Sigmoid colon (tissue), 7 donors: ENCODE results near the gene NR1H4. TPM values are rescaled to one million over a fixed set of nuclear protein-coding genes. Genes with fewer than 3 reads are reported as not detected.
"Not testable (repeated sequence)": the region's sequence is repeated elsewhere in the genome, so short reads cannot be mapped to it uniquely, and the experiment has no call there.

Source experiments
- DNase-seq: peaks from one replicate; pipeline ENCODE4 v3.0.0-alpha.2; 2019
- H3K27ac ChIP-seq, 4 donors: fragments of 200-600 bp; sonication (generic); one replicate each; pipeline ENCODE4 v1.5.1; 2016 to 2019; ENCODE audit warnings: mild to moderate bottlenecking in 1 of 4
- H3K27me3 ChIP-seq, 3 donors: fragments of 200-600 bp; sonication (generic); one replicate each; pipeline ENCODE4 v1.5.1; 2019; ENCODE audit warnings: mild to moderate bottlenecking in 1 of 3
- H3K36me3 ChIP-seq, 4 donors: fragments of 200-600 bp; sonication (generic); one replicate each; pipeline ENCODE4 v1.5.1; 2016 to 2019
- H3K4me1 ChIP-seq, 4 donors: fragments of 200-600 bp; sonication (generic); one replicate each; pipeline ENCODE4 v1.5.1; 2017 to 2019
- H3K4me3 ChIP-seq, 4 donors: fragments of 200-600 bp; sonication (generic); one replicate each; pipeline ENCODE4 v1.5.1; 2017 to 2019; ENCODE audit warnings: mild to moderate bottlenecking in 2 of 4, moderate library complexity in 1 of 4
- H3K9me3 ChIP-seq, 4 donors: fragments of 200-600 bp in 3 of 4; sonication (generic) in 3 of 4; one replicate each; pipeline versions ENCODE4 v1.5.1 to v1.6.1; 2013 to 2019
- CTCF ChIP-seq, 4 experiments: fragments of 450-650 bp in 3 of 4; fragments of 200-600 bp in 1 of 4; IDR thresholded peaks; one replicate each; pipeline ENCODE4 v1.5.1; 2016 to 2019; ENCODE audit warnings: antibody characterized with exemption in 4 of 4, mild to moderate bottlenecking in 3 of 4, moderate library complexity in 2 of 4
- EP300 ChIP-seq, 4 donors: sonication (generic); formaldehyde crosslinking; IDR thresholded peaks; one replicate each; pipeline ENCODE4 v1.6.1; 2017; ENCODE audit warnings: antibody characterized with exemption in 4 of 4
- POLR2A ChIP-seq, 2 donors: fragments of 450-650 bp; IDR thresholded peaks; one replicate each; pipeline ENCODE4 v1.6.1; 2016; ENCODE audit warnings: antibody characterized with exemption in 2 of 2, mild to moderate bottlenecking in 2 of 2, moderate library complexity in 2 of 2
- POLR2AphosphoS5 ChIP-seq, 4 donors: sonication (generic); formaldehyde crosslinking; IDR thresholded peaks; one replicate each; pipeline ENCODE4 v1.6.1; 2017; ENCODE audit warnings: antibody characterized with exemption in 4 of 4
- WGBS, 2 donors: extraction: QIAGEN DNeasy Blood & Tissue Kit; methylation state at CpG; one replicate each; pipeline ENCODE4 v1.1.7; 2013; 5-methylcytosine and 5-hydroxymethylcytosine counted together
- intact Hi-C: fragments of 100-400 bp; cut with DNase I; formaldehyde crosslinking; loops from one replicate; pipeline ENCODE4 v1.15.1; 2023
- polyA plus RNA-seq, 3 donors: library from polyadenylated mRNA; stranded (reverse); fragments of 200-250 nt; gene quantifications; one replicate each; pipeline ENCODE4 v1.2.3, GENCODE V29; 2013
- total RNA-seq, 4 donors: library from RNA; depleted of rRNA; stranded (reverse); fragments of >200 nt; gene quantifications; one replicate each; pipeline ENCODE4 v1.1.0, GENCODE V29; 2016
- donor health status: healthy with polysubstance abuse.
- donor health status: Bipolar disorder and iron deficiency.
- donor health status: healthy.

The NR1H4 gene
- total and polyA plus RNA-seq, 7 donors = 4.5 to 43.9 (median 9.6) TPM; not detected in 4

DNA sequence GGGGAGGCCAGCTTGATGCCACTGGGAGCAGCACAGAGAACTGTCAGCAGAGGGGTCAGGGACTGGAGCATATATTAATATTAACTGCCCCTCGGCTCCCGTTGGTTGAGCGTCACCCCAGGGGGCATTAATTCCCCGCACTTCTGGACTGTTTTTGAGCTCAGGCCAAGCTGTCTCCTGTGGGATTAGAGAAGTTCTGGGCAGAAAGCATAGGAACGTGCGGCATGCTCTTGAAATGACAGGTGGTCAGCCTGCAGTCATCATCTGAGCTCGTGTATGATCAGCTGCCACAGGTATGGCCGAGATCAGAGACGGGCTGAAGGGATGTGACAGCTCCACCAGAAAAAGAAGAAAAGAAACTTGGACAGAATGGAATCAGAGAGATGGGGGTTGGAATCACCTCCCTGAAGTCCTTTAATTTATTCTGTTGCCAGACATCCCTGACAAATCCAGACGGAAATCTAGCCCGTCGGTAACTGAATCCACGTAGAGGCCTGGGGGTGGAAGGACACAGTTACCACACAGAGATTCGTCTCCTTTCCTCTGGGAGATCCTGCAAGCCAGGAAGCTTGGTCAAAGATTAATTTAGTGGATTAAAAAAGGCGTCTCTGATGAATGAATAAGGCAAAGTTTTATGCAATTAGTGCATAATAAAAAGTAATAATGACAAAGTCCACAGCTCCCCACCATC lies 23.6 kb downstream of the NR1H4 start:
- H3K36me3 ChIP-seq = no peaks in the 10 kb centered on the region
- no peaks in the 10 kb centered on the region for H3K9me3 ChIP-seq
- no peaks in the 10 kb centered on the region for H3K4me1 ChIP-seq
- 80 to 88% methylated on average over 15 of the region's 15 CpGs for WGBS, 2 donors
- intact Hi-C loops = no loop called here
- H3K4me3 ChIP-seq = no peak overlapping the region
- no peak for DNase-seq
- no peaks in the 10 kb centered on the region for H3K27me3 ChIP-seq
- H3K27ac ChIP-seq = no peak overlapping the region
- no peak for TF ChIP-seq POLR2A (IDR thresholded peaks at IDR 0.05)
- no peak for TF ChIP-seq CTCF (IDR thresholded peaks at IDR 0.05)
- TF ChIP-seq POLR2AphosphoS5 (IDR thresholded peaks at IDR 0.05) = no peak
- TF ChIP-seq EP300 (IDR thresholded peaks at IDR 0.05) = no peak

DNA sequence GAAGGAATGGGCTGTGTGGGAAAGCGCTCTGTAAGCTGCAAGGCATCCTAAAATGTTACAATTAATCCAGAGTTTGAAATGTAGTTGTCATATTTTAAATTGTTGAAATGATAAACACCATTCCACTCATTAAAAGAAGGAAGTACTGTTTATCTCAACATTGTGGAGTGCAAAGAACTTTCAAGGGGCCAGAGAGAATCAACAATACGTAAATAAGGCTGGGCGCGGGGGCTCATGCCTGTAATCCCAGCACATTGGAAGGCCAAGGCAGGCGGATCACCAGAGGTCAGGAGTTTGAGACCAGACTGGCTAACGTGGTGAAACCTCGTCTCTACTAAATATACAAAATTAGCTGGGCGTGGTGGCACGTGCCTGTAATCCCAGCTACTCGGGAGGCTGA lies 24.5 kb downstream of the NR1H4 start:
- no peaks in the 10 kb centered on the region for H3K36me3 ChIP-seq
- H3K27ac ChIP-seq = no peak overlapping the region
- no peaks in the 10 kb centered on the region for H3K4me1 ChIP-seq
- intact Hi-C loops = no loop called here
- no peaks in the 10 kb centered on the region for H3K27me3 ChIP-seq
- no peak overlapping the region for H3K4me3 ChIP-seq
- TF ChIP-seq POLR2A (IDR thresholded peaks at IDR 0.05) (no peak), EP300 (IDR thresholded peaks at IDR 0.05) (no peak), CTCF (IDR thresholded peaks at IDR 0.05) (no peak), POLR2AphosphoS5 (IDR thresholded peaks at IDR 0.05) (no peak)
- no peak for DNase-seq
- H3K9me3 ChIP-seq = no peaks in the 10 kb centered on the region
- WGBS, 2 donors = 84 to 86% methylated on average over 10 of the region's 10 CpGs

- H3K36me3 ChIP-seq = no peaks in the 10 kb centered on the region
- DNase-seq = no peak
- no peaks in the 10 kb centered on the region for H3K9me3 ChIP-seq
- H3K4me3 ChIP-seq = no peak overlapping the region
- 87 to 96% methylated on average over 1 of the region's 1 CpG for WGBS, 2 donors
- no peak overlapping the region for H3K27ac ChIP-seq
- TF ChIP-seq POLR2A (IDR thresholded peaks at IDR 0.05) (no peak), POLR2AphosphoS5 (IDR thresholded peaks at IDR 0.05) (no peak), EP300 (IDR thresholded peaks at IDR 0.05) (no peak), CTCF (IDR thresholded peaks at IDR 0.05) (no peak)
- no peaks in the 10 kb centered on the region for H3K27me3 ChIP-seq
- intact Hi-C loops = no loop called here
- H3K4me1 ChIP-seq = no peaks in the 10 kb centered on the region
These were observed 25.8 kb downstream of the NR1H4 start for GRCh38 chr12:100499416-100499815.

- H3K36me3 ChIP-seq, intact Hi-C loops, H3K27me3 ChIP-seq, DNase-seq, H3K27ac ChIP-seq, H3K4me3 ChIP-seq, H3K9me3 ChIP-seq, H3K4me1 ChIP-seq: not testable (repeated sequence)
- WGBS, 2 donors = 25 to 72% methylated on average over 4 of the region's 4 CpGs
These were observed 29.1 kb downstream of the NR1H4 start for GRCh38 chr12:100502718-100503117.

DNA sequence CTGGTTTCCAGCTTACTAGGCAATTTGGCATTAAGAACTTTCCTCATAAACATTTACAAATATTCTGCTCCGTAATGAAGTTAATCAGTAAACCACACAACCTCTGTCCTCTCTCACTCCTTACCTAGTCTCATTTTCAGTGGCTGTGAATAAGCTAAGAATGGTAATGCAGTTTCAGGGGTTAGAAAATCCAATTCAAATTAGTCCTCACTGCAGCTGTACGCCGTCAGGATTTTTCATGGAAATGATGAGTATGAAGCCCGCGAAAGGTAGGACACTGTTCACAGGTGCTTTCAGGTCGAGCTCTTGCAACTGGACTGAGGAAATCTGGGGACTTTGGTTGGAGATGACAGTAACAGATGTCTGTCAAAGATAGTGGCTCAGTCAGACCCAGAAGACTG lies 29.6 kb downstream of the NR1H4 start:
- no peak for TF ChIP-seq EP300 (IDR thresholded peaks at IDR 0.05)
- no peak for TF ChIP-seq CTCF (IDR thresholded peaks at IDR 0.05)
- no peak for TF ChIP-seq POLR2AphosphoS5 (IDR thresholded peaks at IDR 0.05)
- TF ChIP-seq POLR2A (IDR thresholded peaks at IDR 0.05) = no peak
- no peaks in the 10 kb centered on the region for H3K27me3 ChIP-seq
- DNase-seq = no peak
- H3K36me3 ChIP-seq = no peaks in the 10 kb centered on the region
- no peaks in the 10 kb centered on the region for H3K9me3 ChIP-seq
- intact Hi-C loops = no loop called here
- 14 to 70% methylated on average over 6 of the region's 6 CpGs for WGBS, 2 donors
- no peak overlapping the region for H3K4me3 ChIP-seq
- H3K4me1 ChIP-seq = no peaks in the 10 kb centered on the region
- no peak overlapping the region for H3K27ac ChIP-seq
